Activated CD8-positive, alpha-beta memory T cell treated with anti-CD3 and anti-CD28 coated beads for 1 hour (primary cell): ENCODE data around the gene PCSK6.

ENCODE experiments used
- DNase-seq, 2 donors: peaks; one replicate each; pipeline ENCODE4 v3.0.0-alpha.2; 2020; ENCODE audit warnings: low read depth in 1 of 2; ENCODE audit errors: extremely low read depth in 1 of 2

Gene PCSK6

GRCh38 chr15:101315736-101316135 lies 173.8 kb downstream of the PCSK6 start:
- DNase-seq: no peak

- no peak for DNase-seq
These were observed 175.0 kb downstream of the PCSK6 start for GRCh38 chr15:101314336-101315125.

- DNase-seq: no peak
These were observed 176.3 kb downstream of the PCSK6 start for GRCh38 chr15:101313041-101313761.

- DNase-seq: no peak
These were observed 179.0 kb downstream of the PCSK6 start for GRCh38 chr15:101310508-101310907.

GRCh38 chr15:101310161-101310480 lies 179.4 kb downstream of the PCSK6 start:
- no peak for DNase-seq

- no peak for DNase-seq
These were observed 179.9 kb downstream of the PCSK6 start for GRCh38 chr15:101309436-101310160.

- no peak for DNase-seq
These were observed 180.7 kb downstream of the PCSK6 start for GRCh38 chr15:101308604-101309435.

- DNase-seq: no peak
These were observed 181.5 kb downstream of the PCSK6 start for GRCh38 chr15:101307897-101308603.

- DNase-seq: no peak
These were observed 182.2 kb downstream of the PCSK6 start for GRCh38 chr15:101307048-101307896.

GRCh38 chr15:101306341-101307047 lies 183.0 kb downstream of the PCSK6 start:
- DNase-seq: no peak

- DNase-seq: no peak
These were observed 183.7 kb downstream of the PCSK6 start for GRCh38 chr15:101305820-101306255.

GRCh38 chr15:101303408-101303807 lies 186.1 kb downstream of the PCSK6 start:
- DNase-seq: no peak

GRCh38 chr15:101296418-101297405 lies 192.8 kb downstream of the PCSK6 start:
- DNase-seq: no peak

GRCh38 chr15:101295607-101296161 lies 193.8 kb downstream of the PCSK6 start:
- DNase-seq: no peak

- DNase-seq: peak; percentile 89 to 98
These were observed 194.5 kb downstream of the PCSK6 start, which contains the start of gene SNRPA1 for GRCh38 chr15:101294731-101295606. SNRPA1 (minus strand) TSS chr15:101295248; CDS start chr15:101295178, 70 bp downstream.

GRCh38 chr15:101293122-101293521 lies 196.4 kb downstream of the PCSK6 start:
- no peak for DNase-seq
